GM19035 (cell line): ENCODE measurements around the gene DENND1C.
"Not testable (repeated sequence)": the region's sequence is repeated elsewhere in the genome, so short reads cannot be mapped to it uniquely, and the experiment has no call there.

Experiments
- ATAC-seq: cut with Tn5 transposase; IDR thresholded peaks from one replicate; pipeline ENCODE4 v1.9.1; 2021; ENCODE audit not compliant: unreplicated experiment

DENND1C gene

GRCh38 chr19:6457958-6458694, 23.5 kb downstream of the DENND1C start:
- ATAC-seq: no peak

GRCh38 chr19:6455924-6456323, 25.7 kb downstream of the DENND1C start:
- no peak for ATAC-seq

- ATAC-seq: no peak
Measured at GRCh38 chr19:6453951-6454565, 27.5 kb downstream of the DENND1C start.

GRCh38 chr19:6452899-6453298, 28.7 kb downstream of the DENND1C start:
- ATAC-seq: no peak

- no peak for ATAC-seq
Measured at GRCh38 chr19:6452223-6452614, 29.4 kb downstream of the DENND1C start.

- ATAC-seq: no peak
Measured at GRCh38 chr19:6451583-6452222, 29.9 kb downstream of the DENND1C start.

GRCh38 chr19:6450166-6450565, 31.4 kb downstream of the DENND1C start:
- no peak for ATAC-seq

- ATAC-seq: no peak
Measured at GRCh38 chr19:6448045-6448444, 33.5 kb downstream of the DENND1C start.

- ATAC-seq: no peak
Measured at GRCh38 chr19:6446452-6446851, 35.1 kb downstream of the DENND1C start.

GRCh38 chr19:6443986-6444385, 37.6 kb downstream of the DENND1C start:
- ATAC-seq: no peak

GRCh38 chr19:6442087-6442688, 39.4 kb downstream of the DENND1C start:
- no peak for ATAC-seq

GRCh38 chr19:6440905-6441304, 40.7 kb downstream of the DENND1C start:
- ATAC-seq: no peak

- no peak for ATAC-seq
Measured at GRCh38 chr19:6439743-6440142, 41.8 kb downstream of the DENND1C start.

- ATAC-seq: no peak
Measured at GRCh38 chr19:6433663-6434062, 47.9 kb downstream of the DENND1C start, which contains the start of gene SLC25A41. Gene SLC25A41, minus strand, starts transcription at chr19:6433763. Its CDS starts 70 bp downstream, at chr19:6433693.

- no peak for ATAC-seq
Measured at GRCh38 chr19:6433165-6433564, 48.4 kb downstream of the DENND1C start.

- no peak for ATAC-seq
Measured at GRCh38 chr19:6431891-6432290, 49.7 kb downstream of the DENND1C start.

GRCh38 chr19:6429419-6430221, 52.0 kb downstream of the DENND1C start:
- no peak for ATAC-seq

GRCh38 chr19:6428692-6429418, 52.7 kb downstream of the DENND1C start:
- not testable (repeated sequence) for ATAC-seq

- no peak for ATAC-seq
Measured at GRCh38 chr19:6427131-6427530, 54.5 kb downstream of the DENND1C start.
